GM18499 (cell line): ENCODE measurements around the gene FLT3LG.
A peak's percentile ranks its signal among the peaks of the same experiment; 100 is the strongest.

ENCODE experiments used
- ATAC-seq: cut with Tn5 transposase; IDR thresholded peaks from one replicate; pipeline ENCODE4 v1.9.1; 2021; ENCODE audit warnings: moderate number of reproducible peaks; ENCODE audit not compliant: insufficient read depth, unreplicated experiment

The FLT3LG gene

GRCh38 chr19:49486710-49487276, 12.8 kb downstream of the FLT3LG start:
- no peak for ATAC-seq

- peak; percentile 64 for ATAC-seq
Observed at GRCh38 chr19:49487277-49488045, 13.4 kb downstream of the FLT3LG start, which contains the start of gene RPL13A. TSS of gene RPL13A (plus strand) at chr19:49487608. CDS start at chr19:49487630, 22 bp downstream.

GRCh38 chr19:49488046-49488862, 14.2 kb downstream of the FLT3LG start:
- no peak for ATAC-seq

- ATAC-seq, result no peak
Observed at GRCh38 chr19:49488863-49489537, 15.0 kb downstream of the FLT3LG start.

GRCh38 chr19:49489601-49490167, 15.7 kb downstream of the FLT3LG start:
- no peak for ATAC-seq

GRCh38 chr19:49490287-49491029, 16.4 kb downstream of the FLT3LG start:
- no peak for ATAC-seq

GRCh38 chr19:49491030-49491803, 17.2 kb downstream of the FLT3LG start:
- ATAC-seq, result no peak

GRCh38 chr19:49491804-49492572, 18.0 kb downstream of the FLT3LG start:
- no peak for ATAC-seq

- no peak for ATAC-seq
Observed at GRCh38 chr19:49492573-49493405, 18.8 kb downstream of the FLT3LG start.

GRCh38 chr19:49496574-49497008, 22.6 kb downstream of the FLT3LG start:
- ATAC-seq, result no peak

- no peak for ATAC-seq
Observed at GRCh38 chr19:49497047-49497788, 23.2 kb downstream of the FLT3LG start.

- ATAC-seq, result no peak
Observed at GRCh38 chr19:49497789-49498103, 23.7 kb downstream of the FLT3LG start.

GRCh38 chr19:49498475-49498874, 24.5 kb downstream of the FLT3LG start:
- ATAC-seq, result no peak

- ATAC-seq, result no peak
Observed at GRCh38 chr19:49499030-49499670, 25.1 kb downstream of the FLT3LG start.

GRCh38 chr19:49502866-49503581, 29.0 kb downstream of the FLT3LG start:
- no peak for ATAC-seq

- ATAC-seq, result no peak
Observed at GRCh38 chr19:49503582-49503962, 29.6 kb downstream of the FLT3LG start.
